Raji (cell line): ENCODE data around the gene NCMAP.

ENCODE experiments used
- POLR2A ChIP-seq: IDR thresholded peaks from 2 replicates; pipeline ENCODE4 v1.6.1; 2011; ENCODE audit warnings: low read depth, low read length, control low read depth; ENCODE audit not compliant: insufficient read depth

Gene NCMAP

DNA sequence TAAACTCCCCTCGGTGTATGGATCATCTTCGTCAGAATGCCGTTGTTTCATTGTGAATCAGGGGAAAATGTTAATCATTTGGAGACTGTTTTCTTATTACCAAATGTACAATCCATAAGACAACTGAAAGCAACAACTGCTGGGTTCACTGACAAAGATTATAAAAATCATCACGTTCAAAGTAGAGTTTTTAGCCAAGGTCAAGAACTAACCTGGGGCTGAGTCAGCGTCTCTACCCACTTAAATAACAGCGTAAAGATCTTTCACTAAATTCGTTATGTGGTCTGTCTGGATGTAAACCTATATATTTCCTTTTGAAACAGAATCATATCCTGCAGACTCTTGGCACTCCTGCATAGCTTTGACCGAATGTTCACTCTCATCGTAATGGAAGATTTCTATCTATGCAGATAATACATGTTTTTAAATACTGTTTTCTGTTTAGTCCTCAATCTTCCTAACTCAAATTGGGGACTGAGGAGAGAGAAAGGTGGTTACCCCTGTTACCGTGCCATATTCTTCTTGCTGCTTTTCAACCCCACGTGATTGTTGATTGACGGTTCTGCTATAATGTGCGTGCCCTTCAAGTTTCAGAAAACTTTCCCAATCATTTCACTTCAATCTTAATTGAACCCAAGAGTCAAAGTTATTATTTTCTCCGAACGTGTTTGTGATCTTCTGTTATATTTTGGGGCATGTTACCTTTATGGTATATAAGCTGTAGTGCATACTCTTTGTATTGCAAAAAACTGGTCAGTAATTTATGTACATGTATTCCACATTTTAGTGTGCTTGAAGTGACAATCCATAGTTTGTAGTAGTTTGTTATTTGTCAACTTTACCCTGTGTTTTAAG is 15.6 kb upstream of the NCMAP start:
- no peak for TF ChIP-seq POLR2A

DNA sequence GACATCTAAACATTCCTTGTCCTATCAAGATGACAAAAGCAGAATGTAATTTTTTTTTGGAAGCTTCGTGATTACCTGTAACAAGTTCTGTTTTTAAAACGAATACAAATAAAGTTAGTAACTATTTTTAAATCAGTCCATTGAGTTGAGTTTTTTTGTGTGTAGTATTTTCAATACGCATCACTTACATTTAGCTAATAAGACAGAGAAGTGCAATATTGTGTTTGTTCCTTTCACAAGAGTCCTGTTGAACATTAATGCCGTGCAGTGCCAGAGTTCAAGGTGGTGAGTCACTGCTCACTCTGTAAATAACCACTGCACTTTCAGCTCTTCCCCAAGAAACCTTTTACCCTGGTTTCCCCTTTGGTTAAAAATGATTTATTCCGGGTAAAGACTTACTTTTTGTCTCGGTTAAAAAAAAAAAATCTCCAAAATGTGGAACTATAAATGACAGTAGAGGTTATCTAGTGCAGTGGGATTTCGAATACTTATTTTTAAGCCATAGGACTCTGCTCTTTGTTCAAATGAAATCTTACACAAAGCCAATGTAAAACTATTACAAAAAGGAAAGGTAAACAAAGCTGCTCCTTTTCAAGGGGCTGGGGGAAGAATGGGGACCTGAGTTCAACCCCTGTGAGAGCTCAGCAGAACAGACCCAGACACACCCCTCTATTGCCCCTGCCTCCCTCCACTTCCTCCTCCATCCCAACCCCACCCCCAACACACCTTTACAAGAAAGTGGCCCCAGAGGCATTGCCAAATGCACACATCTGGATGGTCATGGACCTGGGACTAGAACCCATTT is 14.8 kb upstream of the NCMAP start:
- no peak for TF ChIP-seq POLR2A

DNA sequence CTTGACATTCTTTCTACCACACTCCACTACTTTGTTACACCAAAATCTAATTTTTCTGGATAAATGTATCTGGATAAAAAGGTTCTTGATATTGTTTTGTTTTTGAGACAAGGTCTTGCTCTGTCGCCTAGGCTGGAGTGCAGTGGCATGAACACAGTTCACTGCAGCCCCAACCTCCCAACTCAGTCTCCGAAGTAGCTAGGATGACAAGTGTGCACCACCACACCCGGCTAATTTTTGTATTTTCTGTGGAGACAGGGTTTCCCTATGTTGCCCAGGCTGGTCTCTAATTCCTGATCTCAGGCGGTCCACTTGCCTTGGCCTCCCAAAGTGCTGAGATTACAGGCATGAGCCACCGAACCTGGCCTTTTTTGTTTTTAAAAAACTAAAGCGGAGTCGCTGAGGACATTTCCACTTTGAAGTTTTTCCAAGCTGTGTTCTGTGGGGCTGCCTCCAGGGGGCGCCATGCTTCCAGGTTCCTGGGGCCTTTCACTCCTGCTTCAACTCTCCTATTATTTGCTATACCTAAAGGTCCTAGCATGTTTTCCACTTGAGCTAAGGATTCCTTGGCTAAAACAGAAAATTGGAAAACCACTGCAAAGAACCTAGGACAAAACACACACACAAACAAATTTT is 14.1 kb upstream of the NCMAP start:
- TF ChIP-seq POLR2A = no peak

- TF ChIP-seq POLR2A = no peak
Measured at GRCh38 chr1:24544239-24544638, 11.6 kb upstream of the NCMAP start.

DNA sequence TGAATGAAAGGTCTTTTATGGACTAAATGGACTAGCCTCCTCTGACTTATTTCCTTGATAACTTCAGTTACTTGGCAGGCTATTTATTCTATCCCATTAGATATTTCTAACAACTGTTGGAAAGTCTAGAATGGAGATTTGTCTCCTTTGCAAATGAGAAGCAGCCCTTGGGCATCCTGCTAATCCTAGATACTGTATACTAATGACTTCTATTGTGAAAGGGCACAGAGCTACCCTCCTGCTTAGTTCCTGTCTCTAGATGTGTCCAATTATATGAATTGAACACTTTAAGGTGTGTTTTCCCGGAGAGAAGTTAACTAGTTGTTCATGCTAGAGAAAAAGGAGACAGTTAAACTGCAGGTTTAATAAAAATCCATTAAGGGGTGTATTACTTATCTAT is 10.2 kb upstream of the NCMAP start:
- TF ChIP-seq POLR2A = no peak

DNA sequence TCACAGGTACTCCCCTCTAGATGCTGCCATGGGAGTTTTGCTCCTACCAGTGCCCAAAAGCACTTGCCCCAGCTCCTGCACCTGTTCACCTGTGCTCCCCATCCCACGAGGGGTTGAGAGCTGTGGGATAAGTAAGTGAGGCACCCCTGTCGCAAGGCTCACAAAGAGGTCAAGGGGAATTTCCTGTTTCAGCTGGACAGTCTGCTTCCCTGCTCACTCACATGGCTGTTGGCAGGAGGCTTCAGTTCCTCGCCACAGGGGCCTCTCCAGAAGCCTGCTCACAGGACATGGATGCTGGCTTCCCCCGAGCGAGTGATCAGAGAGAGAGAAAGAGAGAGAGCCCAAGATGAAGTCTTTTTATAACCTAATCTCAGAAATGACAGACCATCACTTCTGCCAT is 8.7 kb upstream of the NCMAP start:
- no peak for TF ChIP-seq POLR2A

- no peak for TF ChIP-seq POLR2A
Measured at GRCh38 chr1:24548070-24548469, 7.8 kb upstream of the NCMAP start.

DNA sequence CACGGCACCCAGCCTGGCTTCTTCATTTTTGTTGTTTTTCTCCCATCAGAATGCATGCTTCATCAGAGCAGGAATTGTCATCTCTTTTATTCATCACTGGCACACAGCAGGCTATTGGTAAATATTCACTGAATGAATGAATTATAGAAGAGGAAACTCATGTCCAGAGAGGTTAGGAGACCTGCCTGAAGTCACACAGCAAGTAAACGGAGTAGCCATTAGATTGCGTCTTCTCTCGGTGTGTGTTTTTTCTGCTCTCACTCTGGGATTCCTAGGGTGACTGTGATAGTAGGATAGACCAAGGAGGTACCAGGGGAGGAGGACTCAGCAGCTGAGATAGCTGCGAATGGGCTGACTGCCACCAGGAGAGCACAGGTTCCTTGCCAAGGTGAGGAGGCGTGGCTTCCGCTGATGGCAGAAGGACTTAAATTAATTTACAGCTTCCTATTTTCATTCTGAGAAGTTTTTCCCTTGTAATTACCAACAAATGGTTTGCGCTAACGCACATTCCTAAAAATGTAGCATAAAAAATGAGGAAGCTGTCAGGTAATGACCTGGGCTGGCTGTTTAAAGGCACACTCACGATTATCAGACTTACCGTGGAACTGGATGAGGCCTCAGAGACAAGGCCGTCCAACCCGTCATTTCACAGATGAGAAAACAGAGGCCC is 4.5 kb upstream of the NCMAP start:
- TF ChIP-seq POLR2A = no peak

- no peak for TF ChIP-seq POLR2A
Measured at GRCh38 chr1:24551960-24552571, 3.8 kb upstream of the NCMAP start.

- TF ChIP-seq POLR2A = no peak
Measured at GRCh38 chr1:24553931-24554330, 2.0 kb upstream of the NCMAP start.

GRCh38 chr1:24554714-24555113 is 1.2 kb upstream of the NCMAP start:
- no peak for TF ChIP-seq POLR2A

DNA sequence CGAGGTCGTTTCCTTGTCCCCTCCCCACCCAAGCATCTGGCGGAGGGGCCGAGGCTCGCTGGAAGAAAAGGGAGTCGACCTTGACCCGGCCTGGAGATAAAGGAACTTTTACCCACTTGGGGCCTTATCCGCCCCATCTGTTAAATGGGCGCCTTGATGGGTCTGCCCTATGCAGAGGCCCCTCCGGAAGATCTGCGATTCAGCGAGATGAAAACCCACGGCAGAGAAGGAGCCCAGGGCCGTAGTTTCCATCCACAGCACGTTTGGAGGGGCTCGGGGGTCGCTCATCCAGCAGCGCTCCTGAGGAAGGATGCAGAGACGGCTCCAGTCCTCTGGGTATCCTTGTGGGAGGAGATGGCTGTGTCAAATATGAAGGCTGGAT is 518 bp downstream of the NCMAP start:
- TF ChIP-seq POLR2A = no peak

GRCh38 chr1:24557220-24557619 is 1.3 kb downstream of the NCMAP start:
- TF ChIP-seq POLR2A = no peak

DNA sequence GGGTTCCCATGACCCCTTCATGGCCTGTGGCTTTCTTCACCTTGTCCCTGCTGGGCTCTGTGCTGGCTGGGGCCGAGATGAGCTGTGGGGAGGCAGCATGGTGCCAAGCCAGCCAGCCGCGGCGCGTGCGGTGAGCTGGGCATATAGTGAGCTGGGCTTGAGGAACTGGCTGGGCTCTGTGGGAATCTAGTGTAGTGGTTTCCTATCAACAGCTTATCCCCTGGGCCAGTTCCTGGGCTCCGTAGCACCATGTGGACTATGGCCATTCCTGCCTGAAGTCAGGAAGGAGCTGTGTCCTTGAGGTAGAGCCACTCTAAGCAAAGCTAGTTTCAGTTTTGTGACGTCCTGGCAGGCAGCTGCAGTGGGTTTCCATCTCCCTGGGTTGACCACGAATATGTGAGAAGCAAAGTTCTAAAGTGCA is 1.8 kb downstream of the NCMAP start:
- no peak for TF ChIP-seq POLR2A

- no peak for TF ChIP-seq POLR2A
Measured at GRCh38 chr1:24558455-24558854, 2.6 kb downstream of the NCMAP start.
